GM21737 (cell line): ENCODE measurements around the gene DLG5.

Experiments used
- ATAC-seq: cut with Tn5 transposase; IDR thresholded peaks from one replicate; pipeline ENCODE4 v1.9.1; 2021; ENCODE audit warnings: mild to moderate bottlenecking, moderate library complexity; ENCODE audit not compliant: unreplicated experiment

DLG5 gene

DNA sequence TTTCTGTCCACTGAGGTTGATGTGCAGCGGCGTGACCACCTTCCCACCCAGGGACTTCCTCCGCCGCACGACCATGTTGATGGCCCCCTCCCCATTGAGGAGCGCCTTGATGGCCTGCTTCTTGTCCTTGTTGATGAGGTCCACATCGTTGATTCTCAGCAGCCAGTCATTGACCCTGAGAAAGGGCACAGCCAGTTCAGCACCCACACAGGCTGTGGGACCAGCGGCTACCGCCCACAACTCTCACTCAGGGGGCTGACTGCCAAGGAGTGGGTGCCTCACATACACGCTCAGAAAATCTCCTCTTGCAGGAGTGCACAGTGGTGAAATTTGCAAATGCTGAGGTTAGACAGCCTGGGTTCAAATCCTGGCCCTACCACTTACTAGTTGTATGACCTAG lies 97.2 kb downstream of the DLG5 start:
- no peak for ATAC-seq

DNA sequence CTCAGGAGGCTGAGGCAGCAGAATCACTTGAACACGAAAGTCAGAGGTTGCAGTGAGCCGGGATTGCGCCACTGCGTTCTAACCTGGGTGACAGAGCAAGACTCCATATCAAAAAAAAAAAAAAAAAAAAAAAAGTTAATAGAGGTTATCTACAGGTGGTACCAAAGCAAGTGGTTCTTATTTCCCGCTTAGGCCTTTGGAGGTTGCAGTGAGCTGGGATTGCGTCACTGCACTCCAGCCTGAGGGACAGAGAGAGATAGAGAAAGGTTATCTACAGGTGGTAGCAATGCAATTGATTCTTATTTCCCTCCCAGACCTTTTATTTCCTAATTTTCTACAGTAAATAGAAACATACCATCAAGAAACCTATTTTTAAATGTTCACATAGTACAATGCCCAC lies 98.2 kb downstream of the DLG5 start:
- no peak for ATAC-seq

GRCh38 chr10:77827366-77827765 lies 99.2 kb downstream of the DLG5 start:
- no peak for ATAC-seq

- no peak for ATAC-seq
Observed at GRCh38 chr10:77825965-77826364, 100.6 kb downstream of the DLG5 start.

- no peak for ATAC-seq
Observed at GRCh38 chr10:77824908-77825307, 101.6 kb downstream of the DLG5 start.

DNA sequence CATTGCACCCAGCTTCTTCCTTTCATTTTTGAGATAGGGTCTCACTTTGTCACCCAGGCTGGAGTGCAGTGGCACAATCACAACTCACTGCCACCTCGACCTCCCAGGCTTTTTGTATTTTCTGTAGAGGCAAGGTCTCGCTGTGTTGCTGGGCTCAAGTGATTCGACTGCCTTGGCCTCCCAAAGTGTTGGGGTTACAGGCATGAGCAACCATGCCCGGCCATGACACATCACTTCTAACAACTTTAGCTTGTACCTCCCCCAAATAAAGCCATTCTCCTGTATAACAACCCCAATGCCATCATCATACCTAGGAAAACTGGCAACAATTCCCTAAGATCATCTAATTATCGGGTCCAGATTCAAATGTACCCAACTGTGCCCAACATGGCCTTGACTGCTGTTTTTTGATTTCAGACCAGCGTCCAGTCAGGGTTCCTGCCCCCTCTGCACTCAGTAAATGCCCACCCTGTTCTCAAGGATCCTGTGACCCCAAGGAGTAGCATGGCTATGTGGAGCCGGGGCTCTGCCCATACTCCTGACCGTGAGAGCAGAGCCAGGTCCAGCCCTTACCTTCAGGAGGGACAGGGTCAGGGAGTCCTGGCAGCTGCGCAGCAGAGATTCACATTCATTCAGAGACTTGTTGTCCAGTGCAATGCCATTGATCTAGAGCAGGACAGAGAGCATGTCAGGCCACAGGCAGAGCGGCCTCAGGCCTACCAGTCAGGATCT lies 102.6 kb downstream of the DLG5 start:
- no peak for ATAC-seq

- ATAC-seq = no peak
Observed at GRCh38 chr10:77821551-77821950, 105.0 kb downstream of the DLG5 start.

GRCh38 chr10:77821036-77821435 lies 105.5 kb downstream of the DLG5 start:
- ATAC-seq = no peak

DNA sequence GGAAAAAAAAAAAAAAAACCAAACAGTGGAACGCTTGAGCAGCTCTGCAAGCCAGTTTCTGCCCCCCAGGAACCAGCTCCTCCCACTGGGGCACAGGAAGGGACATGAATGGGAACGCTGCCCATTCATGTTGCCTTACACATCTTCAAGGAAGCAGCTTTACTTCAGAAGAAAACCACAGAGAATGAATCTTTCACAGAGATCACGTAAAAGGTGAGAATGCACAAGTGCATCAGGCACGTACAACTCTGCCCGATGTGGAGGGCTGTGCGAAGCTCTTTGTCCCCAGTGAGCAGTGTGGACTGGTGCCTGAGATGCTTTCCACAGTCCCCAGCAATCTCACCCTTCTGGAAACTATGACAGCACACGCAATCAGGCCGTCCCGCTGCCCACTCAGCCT lies 106.2 kb downstream of the DLG5 start:
- no peak for ATAC-seq

GRCh38 chr10:77819210-77820112 lies 107.1 kb downstream of the DLG5 start:
- no peak for ATAC-seq

DNA sequence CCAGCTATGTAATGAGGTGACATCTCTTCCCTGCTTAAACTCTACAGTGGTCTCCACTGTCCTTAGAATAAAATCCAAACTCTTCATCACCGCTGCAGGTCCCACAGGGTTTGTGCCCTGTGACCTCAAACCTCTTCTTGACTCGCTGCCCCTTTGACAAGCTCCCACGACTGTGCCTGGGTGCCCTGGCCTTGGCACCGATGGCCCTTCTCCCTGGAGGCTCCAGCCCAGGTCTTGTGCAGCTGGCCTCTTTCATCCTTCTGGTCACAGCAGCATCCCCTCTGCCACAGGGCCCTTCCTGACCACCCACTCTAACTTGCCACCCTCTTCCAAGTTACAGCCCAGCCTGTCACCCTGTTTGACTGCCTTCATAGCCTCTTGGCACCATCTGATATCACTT lies 108.2 kb downstream of the DLG5 start:
- no peak for ATAC-seq

- no peak for ATAC-seq
Observed at GRCh38 chr10:77817541-77817940, 109.0 kb downstream of the DLG5 start.

GRCh38 chr10:77816311-77816710 lies 110.2 kb downstream of the DLG5 start:
- ATAC-seq = no peak

- ATAC-seq = no peak
Observed at GRCh38 chr10:77812741-77813140, 113.8 kb downstream of the DLG5 start.

DNA sequence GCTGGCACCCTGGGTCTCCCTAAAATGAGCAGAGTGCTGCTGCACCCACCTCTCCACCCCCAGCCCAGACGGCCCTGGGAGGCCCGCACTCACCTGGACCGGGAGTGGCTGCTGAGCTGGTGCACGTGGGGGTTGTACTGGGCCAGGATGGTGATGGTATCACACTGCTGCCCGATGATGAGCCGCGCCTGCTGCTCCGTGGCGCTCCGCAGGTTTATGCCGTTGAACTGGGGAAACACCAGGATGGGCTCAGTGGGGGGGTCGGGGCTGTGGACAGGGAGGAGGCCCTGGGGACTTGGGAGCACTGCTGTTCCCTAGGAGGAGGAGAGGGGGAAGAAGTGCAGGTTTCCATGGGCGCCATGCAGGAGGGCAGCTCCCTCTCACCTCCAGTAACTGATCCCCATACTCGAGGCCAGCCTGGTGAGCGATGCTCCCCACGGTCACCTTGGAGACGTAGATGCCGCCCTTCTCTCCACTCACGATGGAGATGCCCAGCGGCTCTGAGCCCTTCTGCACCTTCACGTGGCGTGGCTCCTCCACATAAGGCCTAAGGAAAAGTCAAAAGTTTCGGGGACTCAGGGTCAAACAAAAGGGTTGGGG lies 114.6 kb downstream of the DLG5 start:
- ATAC-seq = no peak

DNA sequence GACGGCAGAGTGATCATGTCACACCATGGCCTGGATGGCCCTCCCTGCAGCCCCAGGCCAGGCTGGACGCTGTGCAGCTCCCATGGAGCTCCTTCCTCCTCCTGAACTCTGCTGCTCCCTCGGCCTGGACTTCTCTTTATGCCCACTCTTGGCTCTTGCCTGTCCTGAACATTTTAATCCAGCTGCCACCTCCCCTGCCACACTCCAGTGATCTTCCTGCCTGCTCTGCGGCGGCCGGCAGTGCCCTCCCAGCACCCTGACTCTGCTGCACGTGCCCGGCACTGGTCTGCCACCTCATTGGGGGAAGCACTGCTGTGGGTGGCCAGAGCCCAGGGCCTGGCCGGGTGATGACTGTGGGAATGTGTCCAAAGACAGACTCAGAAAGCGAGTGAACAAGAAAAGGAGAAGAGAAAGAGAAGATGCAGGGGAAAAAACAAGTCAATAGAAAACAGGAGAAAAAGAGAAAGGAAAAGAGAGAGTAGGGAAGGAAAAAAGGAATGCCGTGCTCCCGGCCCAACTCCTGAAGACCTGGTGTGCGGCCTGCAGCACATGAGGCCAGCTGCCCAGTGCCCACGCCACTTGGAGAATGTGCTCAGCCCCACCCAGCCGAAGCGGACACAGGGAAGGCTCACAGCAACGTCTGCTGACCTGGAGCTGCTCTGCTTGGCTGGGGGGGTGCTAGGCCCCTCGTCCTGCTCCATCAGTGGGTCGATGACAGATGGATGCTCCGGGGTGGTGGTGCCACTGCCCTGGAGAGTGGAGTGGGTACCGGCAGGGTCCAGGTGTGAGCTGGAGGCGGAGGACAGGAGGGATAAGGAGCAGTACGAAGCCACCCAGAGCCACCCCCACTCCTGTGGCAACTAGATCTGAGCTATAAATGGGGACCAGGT lies 115.9 kb downstream of the DLG5 start:
- no peak for ATAC-seq

- ATAC-seq = no peak
Observed at GRCh38 chr10:77809336-77809735, 117.2 kb downstream of the DLG5 start.

GRCh38 chr10:77807706-77808105 lies 118.8 kb downstream of the DLG5 start:
- no peak for ATAC-seq

DNA sequence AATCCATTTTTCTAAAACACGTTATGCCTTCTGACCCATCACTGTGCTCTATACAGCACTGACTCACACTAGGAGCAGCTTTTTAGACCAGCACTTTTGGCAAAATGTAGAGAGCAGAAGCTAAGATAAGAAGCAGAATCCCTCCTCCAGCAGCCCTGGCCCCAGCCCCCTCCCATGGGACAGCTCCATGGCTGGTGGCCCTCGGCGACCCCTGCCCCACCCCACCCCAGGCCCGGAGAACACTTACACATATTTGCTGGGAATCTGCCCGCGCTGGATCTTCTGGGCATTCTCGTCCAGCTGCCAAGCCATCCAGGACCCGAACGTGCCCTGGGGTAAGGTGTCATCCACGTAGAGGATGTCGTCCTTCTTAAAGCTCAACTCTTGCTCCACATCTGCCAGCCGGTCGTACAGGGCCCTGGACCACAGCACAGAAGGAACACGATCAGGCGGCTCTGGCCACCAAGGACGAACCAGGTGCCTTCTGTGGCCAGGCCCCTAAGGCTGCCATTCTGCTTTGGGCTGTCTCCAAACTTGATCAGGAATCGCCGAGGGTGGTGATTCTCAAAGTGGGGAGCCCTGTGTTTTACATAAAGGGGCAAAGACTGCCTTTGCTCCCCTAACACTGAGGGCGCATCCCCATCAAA lies 119.9 kb downstream of the DLG5 start:
- no peak for ATAC-seq

DNA sequence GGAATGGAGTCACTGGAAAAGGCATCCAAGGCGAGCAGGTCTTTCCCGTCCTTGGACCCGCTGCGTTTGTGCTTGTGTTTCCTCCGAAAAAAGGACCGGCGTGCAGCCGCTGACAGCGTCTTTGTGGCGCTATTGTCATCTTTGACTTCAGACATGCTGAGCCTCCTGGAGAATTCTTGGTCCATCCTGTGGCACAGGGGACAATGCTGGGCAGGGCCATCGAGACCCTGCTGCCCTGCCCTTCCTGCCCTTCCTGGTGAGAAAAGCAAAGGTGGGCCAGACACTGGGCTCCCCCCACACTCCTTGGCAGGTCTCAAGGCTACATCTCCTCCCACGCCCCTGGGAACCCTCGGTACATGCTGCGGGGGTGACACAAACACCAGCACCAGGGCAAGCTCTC lies 120.9 kb downstream of the DLG5 start:
- ATAC-seq = no peak
